ENCODE measurements around the gene SRGAP1. TPM values are rescaled to one million over a fixed set of nuclear protein-coding genes. Genes with fewer than 3 reads are reported as not detected.

The SRGAP1 gene
- total RNA-seq, 2 donors from 2014 or later, result 0.06 to 0.29 TPM

DNA sequence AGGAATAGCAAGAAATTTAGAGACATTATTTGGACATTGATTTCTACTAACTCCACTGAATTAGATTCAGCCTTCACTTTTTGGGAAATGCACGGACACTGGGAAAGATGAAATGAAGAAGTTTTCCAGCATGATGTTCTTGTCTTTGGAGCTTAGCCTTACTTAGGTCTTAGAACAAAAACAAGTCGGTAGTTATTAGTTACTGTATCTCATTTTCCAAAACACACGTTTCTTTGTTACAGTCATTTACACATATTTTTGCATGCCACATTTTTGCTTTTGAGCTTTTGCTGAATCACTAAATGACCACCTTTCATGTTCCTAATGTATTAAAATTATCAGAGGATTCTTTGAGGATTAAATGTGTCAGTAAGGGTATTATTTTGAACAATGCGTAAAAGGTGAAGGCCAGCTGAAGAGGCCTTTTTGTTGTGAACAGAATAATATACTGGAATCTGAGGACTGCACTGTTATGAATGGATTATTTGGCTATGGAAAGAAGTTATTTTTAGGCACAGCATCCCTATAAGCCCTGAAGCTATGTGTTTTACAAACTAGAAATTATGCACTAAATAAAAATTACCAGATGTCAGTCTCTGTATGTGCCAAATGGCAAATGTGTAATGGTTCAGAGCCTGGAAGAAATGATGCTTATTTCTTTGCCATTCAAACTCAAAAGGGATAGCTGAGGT lies 138.2 kb downstream of the SRGAP1 start:
- Mint-ChIP-seq H3K4me1 (no peaks in the 10 kb centered on the region), H3K4me3 (no peak overlapping the region), H3K27ac (no peak overlapping the region), H3K9me3 (no peaks in the 10 kb centered on the region), H3K36me3 (ENCODE audit: low read depth) (no peaks in the 10 kb centered on the region), H3K27me3 (peaks cover 3% of the 10 kb centered on the region)
- ATAC-seq (replicated peaks), result no peak

DNA sequence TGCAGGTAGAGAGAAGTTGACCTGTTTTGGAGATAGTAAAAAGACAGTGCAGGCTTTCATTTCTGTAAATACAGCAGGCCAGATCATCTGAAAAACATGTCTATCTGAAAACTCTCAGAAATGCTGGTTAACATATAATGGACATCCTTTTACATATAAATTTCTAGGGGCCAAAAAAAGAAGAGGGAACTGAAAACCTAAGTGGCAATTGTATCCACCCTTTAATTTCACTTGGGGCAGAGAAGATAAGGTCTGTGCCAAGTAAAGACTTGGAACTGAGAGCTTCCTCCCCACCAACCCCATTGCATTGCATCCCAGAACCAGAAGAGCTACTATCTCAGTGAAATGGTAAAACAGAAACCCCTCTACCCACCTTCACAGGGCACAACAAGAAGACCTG lies 141.0 kb downstream of the SRGAP1 start:
- Mint-ChIP-seq H3K27ac (no peak overlapping the region), H3K4me1 (no peaks in the 10 kb centered on the region), H3K27me3 (peaks cover 6% of the 10 kb centered on the region), H3K36me3 (ENCODE audit: low read depth) (no peaks in the 10 kb centered on the region), H3K9me3 (no peaks in the 10 kb centered on the region), H3K4me3 (no peak overlapping the region)
- ATAC-seq (replicated peaks), result no peak

DNA sequence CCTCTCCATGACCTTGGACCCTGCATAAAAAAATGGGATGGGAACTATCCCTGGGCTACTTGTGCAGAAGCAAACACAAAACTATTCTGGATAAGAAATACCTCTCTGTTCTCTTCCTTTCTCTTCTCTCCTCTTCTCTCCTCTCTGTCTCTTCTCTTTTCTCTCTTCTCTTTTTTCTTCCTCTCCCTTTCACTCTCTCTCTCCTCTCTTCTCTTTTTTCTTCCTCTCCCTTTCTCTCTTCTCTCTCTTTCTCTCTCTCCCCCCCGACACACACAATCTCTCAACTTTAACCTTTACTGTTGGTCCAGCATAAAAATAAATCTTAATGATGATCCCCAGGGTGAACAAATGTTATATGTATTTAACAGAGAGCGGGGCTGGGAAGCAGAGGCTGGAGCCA lies 141.4 kb downstream of the SRGAP1 start:
- ATAC-seq (replicated peaks), result no peak

DNA sequence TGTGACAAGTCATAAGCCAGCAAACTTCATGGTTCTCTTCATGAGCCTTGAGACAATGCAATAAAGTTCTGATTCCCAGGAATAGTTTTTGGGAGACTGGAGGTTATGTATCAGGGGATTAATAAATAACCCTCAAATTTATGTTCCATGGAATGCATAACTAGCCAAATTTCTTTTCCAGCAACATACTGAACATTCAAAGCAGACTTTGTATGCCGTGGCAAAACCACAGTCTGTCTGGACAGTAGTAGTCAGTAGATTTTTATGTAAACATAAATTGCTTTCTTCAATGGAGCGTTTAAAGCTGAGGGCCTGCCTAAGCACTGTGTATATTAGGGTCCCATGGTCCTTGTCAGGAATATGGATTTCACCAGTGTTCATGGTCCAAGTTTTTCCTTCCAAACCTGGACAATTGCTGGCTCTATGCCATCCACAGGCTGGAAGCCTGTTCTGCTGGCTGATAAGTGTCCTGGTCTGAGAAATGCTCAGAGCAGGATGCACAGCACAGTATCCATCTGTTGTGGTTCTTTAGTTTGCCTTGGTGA lies 144.9 kb downstream of the SRGAP1 start:
- Mint-ChIP-seq H3K27me3 (peaks cover 14% of the 10 kb centered on the region), H3K27ac (no peak overlapping the region), H3K4me3 (no peak overlapping the region), H3K9me3 (no peaks in the 10 kb centered on the region), H3K4me1 (no peaks in the 10 kb centered on the region), H3K36me3 (ENCODE audit: low read depth) (no peaks in the 10 kb centered on the region)
- no peak for ATAC-seq (replicated peaks)

More for the DNA sequence above, 141.4 kb downstream of the SRGAP1 start:
- H3K9me3 Mint-ChIP-seq, result no peaks in the 10 kb centered on the region
- no peaks in the 10 kb centered on the region for H3K36me3 Mint-ChIP-seq (ENCODE audit: low read depth)
- H3K4me1 Mint-ChIP-seq, result no peaks in the 10 kb centered on the region
- H3K27ac Mint-ChIP-seq, result no peak overlapping the region
- no peak overlapping the region for H3K4me3 Mint-ChIP-seq
- H3K27me3 Mint-ChIP-seq, result peaks cover 6% of the 10 kb centered on the region

DNA sequence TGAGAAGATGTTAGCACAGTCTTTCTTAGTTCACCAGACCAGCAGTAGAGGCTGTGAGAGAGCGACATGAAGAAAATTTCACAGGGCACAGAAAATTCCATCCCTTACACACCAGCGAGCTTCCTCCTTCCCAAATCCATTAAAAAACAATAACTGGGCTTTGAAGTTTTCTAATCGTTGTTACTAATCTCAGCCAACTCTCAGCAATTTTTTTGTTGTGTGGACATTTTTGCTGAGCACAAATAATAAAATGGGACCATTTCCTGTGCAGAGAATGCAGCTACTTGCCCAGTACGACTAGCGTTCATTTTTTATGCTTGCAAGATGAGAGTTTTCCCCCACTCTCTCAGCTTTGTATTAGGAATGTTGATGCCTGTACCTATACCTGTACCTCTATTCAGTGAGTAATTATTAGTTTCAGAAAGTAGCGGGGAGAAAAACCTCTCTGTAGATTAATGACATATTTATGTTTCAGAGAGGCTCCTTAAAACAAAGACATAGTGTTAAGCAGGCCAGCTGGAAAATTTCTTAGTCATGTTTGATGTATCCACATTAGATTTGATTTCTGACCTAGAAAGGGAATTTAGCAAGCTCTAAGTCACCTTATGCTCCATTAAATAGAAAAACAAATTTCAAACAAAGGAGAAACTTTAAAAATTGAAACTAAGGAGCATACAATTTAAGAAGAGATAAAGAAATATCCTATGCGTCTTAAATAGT lies 146.5 kb downstream of the SRGAP1 start:
- Mint-ChIP-seq H3K4me3 (no peak overlapping the region), H3K27ac (no peak overlapping the region), H3K36me3 (ENCODE audit: low read depth) (no peaks in the 10 kb centered on the region), H3K27me3 (peaks cover 13% of the 10 kb centered on the region), H3K9me3 (no peaks in the 10 kb centered on the region), H3K4me1 (no peaks in the 10 kb centered on the region)
- no peak for ATAC-seq (replicated peaks)

DNA sequence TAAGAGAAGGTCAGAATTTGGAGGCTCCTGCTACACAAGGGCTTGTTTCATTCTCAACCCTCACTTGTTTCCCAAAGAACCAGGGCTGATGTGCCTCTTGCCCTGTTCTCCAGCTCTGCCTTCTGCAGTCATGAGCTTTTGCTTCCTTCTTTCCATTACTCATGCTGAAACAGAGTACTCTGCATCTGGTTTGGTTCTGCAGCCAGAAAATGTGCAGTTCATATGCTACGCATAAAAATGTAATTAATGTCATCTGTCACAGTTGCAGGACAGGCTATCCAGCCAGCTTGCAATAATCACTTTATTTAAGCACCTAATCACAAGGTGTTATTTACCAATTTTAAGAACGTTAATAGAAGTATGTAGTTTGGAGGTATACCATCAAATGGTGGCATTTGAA lies 150.2 kb downstream of the SRGAP1 start:
- H3K9me3 Mint-ChIP-seq, result no peaks in the 10 kb centered on the region
- no peak for ATAC-seq (replicated peaks)
- H3K4me1 Mint-ChIP-seq, result no peaks in the 10 kb centered on the region
- no peak overlapping the region for H3K4me3 Mint-ChIP-seq
- no peaks in the 10 kb centered on the region for H3K36me3 Mint-ChIP-seq (ENCODE audit: low read depth)
- peaks cover 15% of the 10 kb centered on the region for H3K27me3 Mint-ChIP-seq
- H3K27ac Mint-ChIP-seq, result no peak overlapping the region

DNA sequence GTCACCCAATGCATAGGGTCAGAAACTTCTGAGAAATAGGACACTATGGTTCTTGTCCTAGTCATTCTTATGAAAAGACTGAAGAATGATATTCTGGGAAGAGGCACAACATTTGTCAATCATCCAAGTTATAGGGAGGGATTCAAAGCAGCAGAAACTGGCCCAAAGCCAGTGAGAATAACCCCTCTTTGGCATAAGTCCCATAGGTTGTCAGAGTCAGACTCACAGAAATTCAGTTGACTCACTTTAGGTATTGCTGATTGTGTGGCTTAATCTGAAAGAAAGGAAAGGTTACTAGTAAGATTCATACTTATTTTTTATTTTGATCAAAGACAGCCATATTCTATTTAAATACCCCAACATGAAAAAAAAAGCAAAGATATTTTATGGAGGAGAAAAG lies 151.0 kb downstream of the SRGAP1 start:
- Mint-ChIP-seq H3K9me3 (no peaks in the 10 kb centered on the region), H3K27ac (no peak overlapping the region), H3K36me3 (ENCODE audit: low read depth) (no peaks in the 10 kb centered on the region), H3K4me3 (no peak overlapping the region), H3K27me3 (peaks cover 19% of the 10 kb centered on the region), H3K4me1 (no peaks in the 10 kb centered on the region)
- ATAC-seq (replicated peaks), result no peak

DNA sequence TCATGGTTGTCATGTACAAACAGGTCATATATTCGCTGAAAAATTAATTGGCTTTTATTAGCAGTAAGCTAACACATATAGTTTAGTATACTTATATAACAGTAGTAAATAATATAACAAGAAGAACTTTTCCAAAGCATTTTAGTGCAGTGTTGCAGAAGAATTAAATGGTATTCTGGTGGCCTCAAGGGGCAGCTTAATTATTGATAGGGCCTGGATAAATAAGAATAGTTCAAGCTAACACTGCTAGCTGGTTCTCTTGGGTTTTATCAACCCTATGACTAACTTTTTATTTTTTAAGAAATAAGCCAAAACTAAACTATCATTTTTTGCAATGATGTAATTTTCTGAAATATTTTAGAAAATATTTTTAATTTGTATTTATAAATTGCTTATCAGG lies 152.1 kb downstream of the SRGAP1 start:
- Mint-ChIP-seq H3K27me3 (peaks cover 19% of the 10 kb centered on the region), H3K4me1 (no peaks in the 10 kb centered on the region), H3K4me3 (no peak overlapping the region), H3K9me3 (no peaks in the 10 kb centered on the region), H3K36me3 (ENCODE audit: low read depth) (no peaks in the 10 kb centered on the region), H3K27ac (no peak overlapping the region)
- ATAC-seq (replicated peaks), result no peak

DNA sequence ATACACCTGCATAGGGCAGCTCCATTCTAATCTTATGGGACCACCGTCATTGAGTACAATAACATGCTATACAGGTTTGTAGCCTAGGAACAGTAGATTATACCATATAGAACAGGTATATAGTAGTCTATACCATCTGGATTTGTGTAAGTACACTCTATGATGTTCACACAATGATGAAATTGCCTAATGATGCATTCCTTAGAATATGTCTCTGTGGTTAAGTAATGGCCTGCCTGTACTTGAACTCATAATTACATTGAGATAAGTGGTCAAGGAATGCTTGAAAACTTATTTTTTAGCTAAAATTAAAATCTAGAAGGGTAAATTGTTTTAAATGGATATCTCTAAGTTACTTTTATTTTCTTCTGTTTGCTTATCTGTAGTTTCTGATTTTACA lies 152.7 kb downstream of the SRGAP1 start:
- H3K4me1 Mint-ChIP-seq, result no peaks in the 10 kb centered on the region
- no peak for ATAC-seq (replicated peaks)
- no peak overlapping the region for H3K27ac Mint-ChIP-seq
- H3K27me3 Mint-ChIP-seq, result peaks cover 13% of the 10 kb centered on the region
- no peaks in the 10 kb centered on the region for H3K36me3 Mint-ChIP-seq (ENCODE audit: low read depth)
- H3K4me3 Mint-ChIP-seq, result no peak overlapping the region
- H3K9me3 Mint-ChIP-seq, result no peaks in the 10 kb centered on the region

DNA sequence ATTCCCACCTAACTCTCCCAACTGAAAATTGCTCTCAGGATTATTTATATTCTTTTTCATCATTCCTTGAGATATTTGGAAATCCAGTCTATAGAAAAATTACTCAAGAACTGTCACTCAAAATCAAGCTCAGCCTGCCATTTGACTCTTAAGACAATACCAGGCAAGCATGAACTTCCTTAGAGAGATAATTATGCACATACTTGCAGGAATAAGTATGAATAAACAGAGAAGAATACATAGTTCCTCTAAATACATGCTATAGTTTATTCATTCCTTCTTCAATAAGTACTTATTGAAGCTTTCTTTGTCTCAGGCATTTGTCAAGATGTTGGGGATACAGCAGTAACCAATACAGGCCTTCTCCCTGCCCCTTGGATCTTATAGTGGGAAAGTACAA lies 154.1 kb downstream of the SRGAP1 start:
- Mint-ChIP-seq H3K36me3 (ENCODE audit: low read depth) (no peaks in the 10 kb centered on the region), H3K9me3 (no peaks in the 10 kb centered on the region), H3K4me1 (no peaks in the 10 kb centered on the region), H3K27me3 (peaks cover 11% of the 10 kb centered on the region), H3K4me3 (no peak overlapping the region), H3K27ac (no peak overlapping the region)
- ATAC-seq (replicated peaks), result no peak

DNA sequence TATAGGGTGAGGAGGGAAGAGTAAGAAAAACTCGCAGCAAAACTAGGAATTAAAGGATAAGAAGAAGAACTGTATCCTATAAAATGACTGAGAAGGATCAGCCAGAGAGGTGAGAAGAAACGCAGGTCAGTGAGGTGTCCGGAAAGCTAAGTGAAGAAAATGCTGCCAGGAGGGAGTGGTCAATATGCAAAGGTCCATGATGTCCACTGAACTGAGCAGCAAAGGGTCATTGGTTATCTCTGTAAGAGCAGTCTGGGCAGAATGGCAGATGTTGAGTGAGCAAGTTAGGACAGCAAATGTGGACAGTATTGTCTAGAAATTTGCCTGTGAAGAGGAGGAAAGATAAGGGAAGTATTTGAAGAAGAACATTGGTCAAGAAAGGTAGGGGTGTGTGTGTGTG lies 155.4 kb downstream of the SRGAP1 start:
- no peaks in the 10 kb centered on the region for H3K4me1 Mint-ChIP-seq
- H3K9me3 Mint-ChIP-seq, result no peaks in the 10 kb centered on the region
- no peak overlapping the region for H3K4me3 Mint-ChIP-seq
- no peak for ATAC-seq (replicated peaks)
- H3K27ac Mint-ChIP-seq, result no peak overlapping the region
- no peaks in the 10 kb centered on the region for H3K36me3 Mint-ChIP-seq (ENCODE audit: low read depth)
- peaks cover 11% of the 10 kb centered on the region for H3K27me3 Mint-ChIP-seq

DNA sequence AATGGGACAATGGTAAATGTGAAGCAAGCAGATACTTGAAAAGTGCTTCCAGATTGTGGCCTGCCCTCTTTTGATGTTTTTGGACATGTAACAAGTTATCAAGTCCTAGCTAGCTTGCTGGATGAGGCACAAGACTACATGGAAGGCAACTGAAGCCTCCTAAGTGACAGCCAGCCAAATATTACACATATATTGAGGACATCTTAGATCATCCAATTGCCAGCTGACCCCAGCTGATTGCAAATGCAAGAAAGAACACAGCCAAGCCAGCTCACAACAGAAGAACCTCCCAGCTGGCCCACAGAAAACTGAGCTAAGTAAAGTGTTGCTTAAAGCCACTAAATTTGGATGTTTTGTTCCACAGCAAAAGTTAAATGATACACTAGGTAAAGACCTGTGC lies 156.9 kb downstream of the SRGAP1 start:
- no peaks in the 10 kb centered on the region for H3K4me1 Mint-ChIP-seq
- H3K27me3 Mint-ChIP-seq, result peaks cover 13% of the 10 kb centered on the region
- H3K4me3 Mint-ChIP-seq, result no peak overlapping the region
- H3K9me3 Mint-ChIP-seq, result no peaks in the 10 kb centered on the region
- no peak overlapping the region for H3K27ac Mint-ChIP-seq
- no peak for ATAC-seq (replicated peaks)
- H3K36me3 Mint-ChIP-seq (ENCODE audit: low read depth), result no peaks in the 10 kb centered on the region

DNA sequence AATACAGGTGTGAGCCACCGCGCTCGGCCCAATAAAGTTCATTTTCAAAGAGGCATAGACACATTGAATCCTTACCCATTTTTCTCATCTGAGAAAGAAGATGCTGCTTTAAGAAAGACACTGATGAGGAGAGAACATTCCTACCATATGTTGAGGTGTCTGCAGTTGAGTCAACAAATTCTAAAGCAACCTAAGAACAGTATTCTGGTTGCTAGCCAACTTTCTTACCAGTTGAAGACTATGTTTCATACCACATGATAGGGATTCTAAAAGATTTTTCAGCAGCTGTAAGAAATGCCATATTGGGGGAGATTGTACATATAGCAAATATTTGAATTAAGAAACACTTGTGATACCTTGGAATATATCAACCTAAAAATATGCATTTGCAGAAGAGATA lies 160.1 kb downstream of the SRGAP1 start:
- H3K4me3 Mint-ChIP-seq, result no peak overlapping the region
- no peaks in the 10 kb centered on the region for H3K9me3 Mint-ChIP-seq
- H3K4me1 Mint-ChIP-seq, result no peaks in the 10 kb centered on the region

DNA sequence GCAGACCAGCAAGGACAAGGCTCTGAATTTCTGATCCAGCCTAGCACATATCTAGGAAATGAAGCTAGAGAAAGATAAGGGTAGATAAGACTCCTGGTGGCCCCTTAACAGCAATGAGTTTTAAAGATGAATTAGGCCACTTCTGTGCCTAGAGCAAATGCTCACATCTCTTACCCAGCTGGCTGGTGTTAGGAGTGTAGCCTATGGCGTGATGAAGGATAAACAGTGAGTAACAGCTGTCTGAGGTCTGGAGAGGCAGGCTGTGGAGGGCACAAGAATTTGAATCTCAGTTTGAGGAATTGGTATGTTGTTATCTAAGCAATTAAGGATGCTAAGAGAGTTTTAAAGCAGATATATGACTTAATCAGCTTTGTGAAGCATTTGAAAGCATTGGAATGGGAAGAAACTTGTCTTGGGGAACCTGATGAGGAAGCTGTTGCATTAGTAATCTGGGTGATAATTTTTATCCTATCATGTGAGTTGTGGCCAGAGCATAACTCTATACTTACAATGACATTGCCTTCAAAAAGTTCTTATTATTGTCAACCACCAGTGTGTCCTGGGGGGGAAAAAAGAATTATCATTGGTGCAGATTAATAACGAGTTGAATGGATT lies 161.8 kb downstream of the SRGAP1 start:
- Mint-ChIP-seq H3K27me3 (peaks cover 3% of the 10 kb centered on the region), H3K9me3 (no peaks in the 10 kb centered on the region), H3K36me3 (ENCODE audit: low read depth) (no peaks in the 10 kb centered on the region), H3K4me3 (no peak overlapping the region), H3K4me1 (no peaks in the 10 kb centered on the region), H3K27ac (no peak overlapping the region)
- no peak for ATAC-seq (replicated peaks)

More for the DNA sequence above, 160.1 kb downstream of the SRGAP1 start:
- Mint-ChIP-seq H3K36me3 (ENCODE audit: low read depth) (no peaks in the 10 kb centered on the region), H3K27ac (no peak overlapping the region), H3K27me3 (peaks cover 8% of the 10 kb centered on the region)
- no peak for ATAC-seq (replicated peaks)

DNA sequence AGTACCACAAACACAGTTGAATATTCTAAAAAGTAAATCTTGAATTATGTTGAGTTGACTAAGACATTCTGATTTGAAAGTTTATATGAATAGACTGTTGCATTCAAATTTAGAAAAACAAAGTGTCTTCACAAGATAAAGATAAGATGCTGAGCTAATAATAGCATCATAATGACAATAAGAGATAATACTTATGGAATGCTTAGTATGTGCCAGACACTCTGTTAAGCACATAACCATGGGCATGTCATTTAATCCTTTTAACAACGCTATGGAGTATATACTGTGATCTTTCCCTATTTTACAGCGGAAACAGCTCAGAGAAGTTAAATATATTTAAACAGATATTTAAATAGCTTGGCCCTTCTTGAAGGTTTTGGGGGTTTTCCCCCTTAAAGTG lies 163.4 kb downstream of the SRGAP1 start:
- Mint-ChIP-seq H3K4me3 (no peak overlapping the region), H3K27ac (no peak overlapping the region), H3K9me3 (no peaks in the 10 kb centered on the region), H3K36me3 (ENCODE audit: low read depth) (no peaks in the 10 kb centered on the region), H3K4me1 (no peaks in the 10 kb centered on the region), H3K27me3 (peaks cover 3% of the 10 kb centered on the region)
- no peak for ATAC-seq (replicated peaks)
